EL (cell line): ENCODE measurements around the gene ZNF276.

Experiments used
- DNase-seq: peaks from one replicate; pipeline ENCODE4 v3.0.0-alpha.2; 2016

The ZNF276 gene

GRCh38 chr16:89716916-89717687 lies 4.2 kb upstream of the ZNF276 start:
- DNase-seq = no peak

GRCh38 chr16:89717688-89718505 lies 3.4 kb upstream of the ZNF276 start:
- DNase-seq = no peak

GRCh38 chr16:89720551-89720812 lies 855 bp upstream of the ZNF276 start:
- peak; percentile 21 for DNase-seq

GRCh38 chr16:89721546-89722391 lies 432 bp downstream of the ZNF276 start:
- peak; percentile 83 for DNase-seq

- no peak for DNase-seq
Observed at GRCh38 chr16:89722392-89723278, 1.3 kb downstream of the ZNF276 start.

GRCh38 chr16:89723279-89724250 lies 2.2 kb downstream of the ZNF276 start:
- DNase-seq = no peak

- no peak for DNase-seq
Observed at GRCh38 chr16:89727406-89728120, 6.2 kb downstream of the ZNF276 start.

- DNase-seq = no peak
Observed at GRCh38 chr16:89729293-89729692, 8.0 kb downstream of the ZNF276 start.

- DNase-seq = no peak
Observed at GRCh38 chr16:89729863-89730593, 8.7 kb downstream of the ZNF276 start.

GRCh38 chr16:89730610-89731234 lies 9.4 kb downstream of the ZNF276 start:
- DNase-seq = no peak

- DNase-seq = no peak
Observed at GRCh38 chr16:89732142-89732917, 11.0 kb downstream of the ZNF276 start.

GRCh38 chr16:89732918-89733242 lies 11.5 kb downstream of the ZNF276 start:
- DNase-seq = no peak

GRCh38 chr16:89733322-89733721 lies 12.0 kb downstream of the ZNF276 start:
- no peak for DNase-seq

GRCh38 chr16:89733792-89734191 lies 12.5 kb downstream of the ZNF276 start:
- no peak for DNase-seq

GRCh38 chr16:89736554-89736953 lies 15.2 kb downstream of the ZNF276 start:
- DNase-seq = no peak

GRCh38 chr16:89737341-89738071 lies 16.2 kb downstream of the ZNF276 start:
- no peak for DNase-seq

GRCh38 chr16:89738072-89738377 lies 16.7 kb downstream of the ZNF276 start:
- DNase-seq = no peak
